Erythroblast (primary cell): ENCODE measurements around the gene FUBP3.

Experiments
- DNase-seq, 2 experiments: peaks; one replicate each; lab custom pipeline; 2025; lab: John Stamatoyannopoulos, UW
- GATA1 ChIP-seq: IDR thresholded peaks from 2 replicates; pipeline ENCODE4 v1.6.1; 2011; ENCODE audit warnings: low read depth, mild to moderate bottlenecking, control low read depth, low read length, moderate library complexity
- POLR2A ChIP-seq: IDR thresholded peaks from 2 replicates; pipeline ENCODE4 v1.6.1; 2011; ENCODE audit warnings: mild to moderate bottlenecking, low read length

The FUBP3 gene

GRCh38 chr9:130662099-130662969 lies 83.0 kb downstream of the FUBP3 start:
- no peak for DNase-seq
- TF ChIP-seq POLR2A (no peak), GATA1 (no peak)

- no peak for TF ChIP-seq GATA1
- TF ChIP-seq POLR2A = no peak
- no peak for DNase-seq
Observed at GRCh38 chr9:130662970-130663257, 83.5 kb downstream of the FUBP3 start.

GRCh38 chr9:130663258-130663976 lies 84.0 kb downstream of the FUBP3 start:
- TF ChIP-seq POLR2A (no peak), GATA1 (no peak)
- DNase-seq = no peak

- TF ChIP-seq GATA1 = no peak
- TF ChIP-seq POLR2A = no peak
- DNase-seq = no peak
Observed at GRCh38 chr9:130663977-130664250, 84.5 kb downstream of the FUBP3 start.

GRCh38 chr9:130664251-130665028 lies 85.1 kb downstream of the FUBP3 start, which contains the start of gene PRDM12:
PRDM12 (plus strand) TSS chr9:130664594; CDS start chr9:130664654, 60 bp downstream.
- no peak for DNase-seq
- TF ChIP-seq POLR2A = no peak

- TF ChIP-seq POLR2A (no peak), GATA1 (no peak)
- DNase-seq = no peak
Observed at GRCh38 chr9:130665029-130665430, 85.7 kb downstream of the FUBP3 start.

- DNase-seq = peak; percentile 32 to 38
Observed at GRCh38 chr9:130665431-130666392, 86.3 kb downstream of the FUBP3 start.

GRCh38 chr9:130666393-130667119 lies 87.2 kb downstream of the FUBP3 start:
- DNase-seq = no peak
- no peak for TF ChIP-seq POLR2A
- TF ChIP-seq GATA1 = no peak

More at GRCh38 chr9:130665431-130666392, 86.3 kb downstream of the FUBP3 start:
- TF ChIP-seq GATA1 = no peak
- TF ChIP-seq POLR2A = no peak

- no peak for DNase-seq
- TF ChIP-seq GATA1 (no peak), POLR2A (no peak)
Observed at GRCh38 chr9:130667120-130667435, 87.7 kb downstream of the FUBP3 start.

- DNase-seq = no peak
- TF ChIP-seq POLR2A = no peak
- no peak for TF ChIP-seq GATA1
Observed at GRCh38 chr9:130668196-130668595, 88.8 kb downstream of the FUBP3 start.

- DNase-seq = no peak
- TF ChIP-seq GATA1 (no peak), POLR2A (no peak)
Observed at GRCh38 chr9:130668659-130669058, 89.3 kb downstream of the FUBP3 start.

GRCh38 chr9:130669965-130670364 lies 90.6 kb downstream of the FUBP3 start:
- TF ChIP-seq POLR2A (no peak), GATA1 (no peak)
- no peak for DNase-seq

GRCh38 chr9:130670644-130671043 lies 91.3 kb downstream of the FUBP3 start:
- no peak for DNase-seq
- TF ChIP-seq POLR2A = no peak
- TF ChIP-seq GATA1 = no peak

- no peak for DNase-seq
- TF ChIP-seq POLR2A = no peak
- no peak for TF ChIP-seq GATA1
Observed at GRCh38 chr9:130672466-130672865, 93.1 kb downstream of the FUBP3 start.
